OCI-LY7 (cell line): ENCODE measurements around the gene VIP. TPM values are rescaled to one million over a fixed set of nuclear protein-coding genes. Genes with fewer than 3 reads are reported as not detected.

ENCODE experiments used
- BruUV-seq: library from RNA; stranded (reverse); fragments of 400-500 nt; replicated peaks from 2 replicates; lab custom pipeline; 2021; lab: Mats Ljungman, UMichigan
- CTCF ChIA-PET: fragments of 300-600 bp; sonication (Branson Sonifier 250); formaldehyde crosslinking; loops from one replicate; lab custom pipeline; 2022; ENCODE audit warnings: antibody characterized with exemption; ENCODE audit not compliant: unreplicated experiment; lab: Charles Lee
- POLR2A ChIA-PET: fragments of 300-600 bp; sonication (Branson Sonifier 250); formaldehyde crosslinking; loops from one replicate; lab custom pipeline; 2022; ENCODE audit warnings: antibody characterized with exemption; lab: Charles Lee
- DNase-seq: peaks from one replicate; pipeline ENCODE4 v3.0.0-alpha.2; 2015; ENCODE audit warnings: low spot score
- H2AFZ ChIP-seq: fragments of 200-600 bp; sonication (generic), shearing (Covaris generic); 2 replicates; pipeline ENCODE4 v1.6.1; 2014; ENCODE audit warnings: mild to moderate bottlenecking, antibody characterized with exemption, low read length, moderate library complexity
- H3K27ac ChIP-seq: fragments of 200-600 bp; sonication (generic); 2 replicates; pipeline ENCODE4 v1.5.1; 2014; ENCODE audit warnings: mixed run types, low read depth, mild to moderate bottlenecking, moderate library complexity, low read length, inconsistent platforms; ENCODE audit not compliant: poor library complexity, severe bottlenecking
- H3K36me3 ChIP-seq: fragments of 200-600 bp; sonication (generic); 2 replicates; pipeline ENCODE4 v1.6.1; 2014; ENCODE audit warnings: mild to moderate bottlenecking, antibody characterized with exemption, low read length, moderate library complexity, mixed read lengths; ENCODE audit not compliant: insufficient read depth
- H3K4me1 ChIP-seq: fragments of 200-600 bp; sonication (generic); 2 replicates; pipeline ENCODE4 v1.5.1; 2014; ENCODE audit warnings: mild to moderate bottlenecking, low read length; ENCODE audit not compliant: insufficient read depth, poor library complexity, severe bottlenecking
- H3K4me2 ChIP-seq: fragments of 200-600 bp; sonication (generic); 2 replicates; pipeline ENCODE4 v1.6.1; 2014; ENCODE audit warnings: mild to moderate bottlenecking, low read length
- H3K4me3 ChIP-seq: fragments of 200-600 bp; sonication (generic); 2 replicates; pipeline ENCODE4 v1.5.1; 2014; ENCODE audit warnings: mild to moderate bottlenecking, low read depth, low read length; ENCODE audit not compliant: poor library complexity, severe bottlenecking
- H3K79me2 ChIP-seq: fragments of 200-600 bp; sonication (generic); 2 replicates; pipeline ENCODE4 v1.6.1; 2016; ENCODE audit warnings: low read depth, mild to moderate bottlenecking, low read length, moderate library complexity, mixed read lengths; ENCODE audit not compliant: insufficient read depth
- H3K9me2 ChIP-seq: fragments of 200-600 bp; sonication (generic); 2 replicates; pipeline ENCODE4 v1.6.1; 2016; ENCODE audit warnings: mild to moderate bottlenecking, low read length, mixed read lengths; ENCODE audit not compliant: insufficient read depth
- H3K9me3 ChIP-seq: fragments of 200-600 bp; sonication (generic); 2 replicates; pipeline ENCODE4 v1.6.1; 2014; ENCODE audit warnings: mild to moderate bottlenecking, mixed run types, low read length, mixed read lengths
- H4K20me1 ChIP-seq: fragments of 200-600 bp; sonication (generic); 2 replicates; pipeline ENCODE4 v1.6.1; 2014; ENCODE audit warnings: mild to moderate bottlenecking, antibody characterized with exemption, low read length, moderate library complexity, mixed read lengths; ENCODE audit not compliant: insufficient read depth
- CTCF ChIP-seq: fragments of 200-600 bp; sonication (generic); conservative IDR thresholded peaks from 2 replicates; pipeline ENCODE4 v1.5.1; 2014; ENCODE audit warnings: mild to moderate bottlenecking, antibody characterized with exemption, low read length, moderate library complexity, mixed read lengths
- EZH2phosphoT487 ChIP-seq: fragments of 200-600 bp; sonication (generic); IDR thresholded peaks from 2 replicates; pipeline ENCODE4 v1.6.1; 2018; ENCODE audit warnings: low read depth, borderline replicate concordance, mild to moderate bottlenecking, mixed run types, antibody characterized with exemption, low read length, moderate library complexity, mixed read lengths
- intact Hi-C: fragments of 100-400 bp; cut with micrococcal nuclease; formaldehyde crosslinking; loops from one replicate; pipeline ENCODE4 v1.10.0; 2022; ENCODE audit not compliant: unreplicated experiment
- total RNA-seq, 2 experiments: library from RNA; depleted of rRNA in 1 of 2; stranded (reverse); fragments of >200 nt in 1 of 2; shearing (Covaris generic) in 1 of 2; gene quantifications; 2 replicates each; pipeline ENCODE4 v1.2.3, GENCODE V29; 2014 to 2022

Gene VIP
- total RNA-seq, 2 experiments from 2014 or later: not detected

GRCh38 chr6:152746172-152746553 lies 4.4 kb upstream of the VIP start:
- no peaks in the 10 kb centered on the region for H3K79me2 ChIP-seq
- no peak overlapping the region for H3K27ac ChIP-seq
- no peaks in the 10 kb centered on the region for H4K20me1 ChIP-seq
- no peaks in the 10 kb centered on the region for H3K36me3 ChIP-seq
- no peak overlapping the region for H2AFZ ChIP-seq
- H3K4me2 ChIP-seq: no peak overlapping the region
- ChIA-PET POLR2A (no interaction called here), CTCF (no interaction called here)
- intact Hi-C loops: loop anchor here (5.0 kb wide), 1 partner anchor 201 kb away; no protein-coding TSS in a partner anchor
- H3K4me1 ChIP-seq: no peaks in the 10 kb centered on the region
- no peak overlapping the region for H3K4me3 ChIP-seq
- TF ChIP-seq CTCF: no peak
- BruUV-seq: no TSS peak
- H3K9me3 ChIP-seq: no peaks in the 10 kb centered on the region
- DNase-seq: no peak
- no peaks in the 10 kb centered on the region for H3K9me2 ChIP-seq

GRCh38 chr6:152748843-152749242 lies 1.8 kb upstream of the VIP start:
- POLR2A ChIA-PET: interaction anchor here (0.7 to 1.5 kb wide), 4 partner anchors 12 to 50 kb away, joined by 3 to 4 read pairs (median 3); no protein-coding TSS in a partner anchor
- peak; percentile 14 for DNase-seq
- Histone ChIP-seq H3K36me3 (no peaks in the 10 kb centered on the region), H3K9me2 (no peaks in the 10 kb centered on the region), H3K9me3 (no peaks in the 10 kb centered on the region), H4K20me1 (no peaks in the 10 kb centered on the region), H2AFZ (no peak overlapping the region), H3K79me2 (no peaks in the 10 kb centered on the region), H3K4me1 (no peaks in the 10 kb centered on the region), H3K4me2 (no peak overlapping the region), H3K27ac (no peak overlapping the region), H3K4me3 (no peak overlapping the region)
- no TSS peak for BruUV-seq
- intact Hi-C loops: loop anchor here (5.0 kb wide), 1 partner anchor 198 kb away; no protein-coding TSS in a partner anchor
- CTCF ChIA-PET: no interaction called here
- TF ChIP-seq CTCF (peak; percentile 68), EZH2phosphoT487 (no peak)

GRCh38 chr6:152749336-152749735 lies 1.3 kb upstream of the VIP start:
- Histone ChIP-seq H2AFZ (no peak overlapping the region), H3K9me3 (no peaks in the 10 kb centered on the region), H4K20me1 (no peaks in the 10 kb centered on the region), H3K36me3 (no peaks in the 10 kb centered on the region), H3K4me3 (no peak overlapping the region), H3K4me1 (no peaks in the 10 kb centered on the region), H3K27ac (no peak overlapping the region), H3K4me2 (no peak overlapping the region), H3K9me2 (no peaks in the 10 kb centered on the region), H3K79me2 (no peaks in the 10 kb centered on the region)
- intact Hi-C loops: loop anchor here (5.0 kb wide), 1 partner anchor 198 kb away; no protein-coding TSS in a partner anchor
- ChIA-PET CTCF (no interaction called here), POLR2A (interaction anchor here (1.1 to 1.5 kb wide), 3 partner anchors 12 to 49 kb away, joined by 3 to 4 read pairs (median 3); no protein-coding TSS in a partner anchor)
- DNase-seq: no peak
- no TSS peak for BruUV-seq
- no peak for TF ChIP-seq EZH2phosphoT487
- TF ChIP-seq CTCF: no peak
